Gastroesophageal sphincter (tissue), 3 donors: ENCODE data around the gene DIP2C.

ENCODE experiments used
- EP300 ChIP-seq: sonication (generic); formaldehyde crosslinking; IDR thresholded peaks from one replicate; pipeline ENCODE4 v1.6.1; 2017; ENCODE audit warnings: antibody characterized with exemption, mild to moderate bottlenecking
- POLR2A ChIP-seq, 2 donors: fragments of 450-650 bp; IDR thresholded peaks; one replicate each; pipeline ENCODE4 v1.6.1; 2017; ENCODE audit warnings: antibody characterized with exemption in 2 of 2, mild to moderate bottlenecking in 2 of 2, moderate library complexity in 1 of 2
- POLR2AphosphoS5 ChIP-seq: sonication (generic); formaldehyde crosslinking; IDR thresholded peaks from one replicate; pipeline ENCODE4 v1.6.1; 2017; ENCODE audit warnings: antibody characterized with exemption
- TF ChIP-seq, protein P1 (sequence below), 4 experiments: fragments of 200-600 bp in 2 of 4; fragments of 450-650 bp in 2 of 4; sonication (generic) in 1 of 4; IDR thresholded peaks; one replicate each; pipeline ENCODE4 v1.5.1; 2017 to 2019; ENCODE audit warnings: antibody characterized with exemption in 4 of 4, mild to moderate bottlenecking in 2 of 4, moderate library complexity in 2 of 4

DNA sequence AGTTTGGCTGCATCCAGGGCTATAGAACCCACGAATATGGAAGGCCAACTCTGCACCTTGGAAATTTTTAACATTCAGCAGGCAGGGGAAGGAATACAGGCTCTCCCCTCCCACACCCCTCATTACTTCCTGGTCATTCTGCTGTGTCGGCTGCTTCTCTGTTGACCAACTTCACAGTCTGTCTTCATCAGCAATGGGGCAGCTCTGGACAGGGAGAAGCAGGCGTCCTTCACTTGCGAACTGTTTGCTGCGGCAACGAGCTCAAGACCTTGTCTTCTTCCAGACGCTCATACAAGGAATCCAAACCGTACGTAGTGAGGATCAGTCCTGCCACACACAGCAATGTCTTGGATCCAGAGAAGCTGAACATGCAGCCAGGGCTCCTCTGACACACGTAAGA, 192.2 kb downstream of the DIP2C start:
- TF ChIP-seq, protein P1, sequence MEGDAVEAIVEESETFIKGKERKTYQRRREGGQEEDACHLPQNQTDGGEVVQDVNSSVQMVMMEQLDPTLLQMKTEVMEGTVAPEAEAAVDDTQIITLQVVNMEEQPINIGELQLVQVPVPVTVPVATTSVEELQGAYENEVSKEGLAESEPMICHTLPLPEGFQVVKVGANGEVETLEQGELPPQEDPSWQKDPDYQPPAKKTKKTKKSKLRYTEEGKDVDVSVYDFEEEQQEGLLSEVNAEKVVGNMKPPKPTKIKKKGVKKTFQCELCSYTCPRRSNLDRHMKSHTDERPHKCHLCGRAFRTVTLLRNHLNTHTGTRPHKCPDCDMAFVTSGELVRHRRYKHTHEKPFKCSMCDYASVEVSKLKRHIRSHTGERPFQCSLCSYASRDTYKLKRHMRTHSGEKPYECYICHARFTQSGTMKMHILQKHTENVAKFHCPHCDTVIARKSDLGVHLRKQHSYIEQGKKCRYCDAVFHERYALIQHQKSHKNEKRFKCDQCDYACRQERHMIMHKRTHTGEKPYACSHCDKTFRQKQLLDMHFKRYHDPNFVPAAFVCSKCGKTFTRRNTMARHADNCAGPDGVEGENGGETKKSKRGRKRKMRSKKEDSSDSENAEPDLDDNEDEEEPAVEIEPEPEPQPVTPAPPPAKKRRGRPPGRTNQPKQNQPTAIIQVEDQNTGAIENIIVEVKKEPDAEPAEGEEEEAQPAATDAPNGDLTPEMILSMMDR (IDR thresholded peaks at IDR 0.05) = no peak
- TF ChIP-seq POLR2AphosphoS5 (no peak), POLR2A (IDR thresholded peaks at IDR 0.05) (no peak), EP300 (no peak)
